Activated CD8-positive, alpha-beta T cell treated with anti-CD3 and anti-CD28 coated beads for 36 hours (primary cell): ENCODE measurements around the gene NAGS. TPM values are rescaled to one million over a fixed set of nuclear protein-coding genes. Genes with fewer than 3 reads are reported as not detected.
"Not testable (repeated sequence)": the region's sequence is repeated elsewhere in the genome, so short reads cannot be mapped to it uniquely, and the experiment has no call there.

Experiments
- ATAC-seq: fragments of 200-7000 bp; cut with Tn5 transposase; one replicate; pipeline ENCODE4 v1.10.0; 2021; ENCODE audit warnings: mild to moderate bottlenecking, moderate library complexity
- CTCF ChIA-PET: fragments of 350-600 bp; sonication (Branson Sonifier 250); formaldehyde crosslinking; loops from one replicate; lab custom pipeline; 2021; ENCODE audit warnings: antibody characterized with exemption; lab: Charles Lee
- POLR2A ChIA-PET: fragments of 350-600 bp; sonication (Branson Sonifier 250); formaldehyde crosslinking; loops from one replicate; lab custom pipeline; 2021; ENCODE audit warnings: antibody characterized with exemption; lab: Charles Lee
- DNase-seq: peaks from one replicate; pipeline ENCODE4 v3.0.0-alpha.2; 2020
- H3K27ac Mint-ChIP-seq: one replicate; pipeline ENCODE4 v1.8.0; 2021; ENCODE audit warnings: mild to moderate bottlenecking, mixed read lengths
- H3K27me3 Mint-ChIP-seq: one replicate; pipeline ENCODE4 v1.8.0; 2021; ENCODE audit warnings: mixed read lengths
- H3K36me3 Mint-ChIP-seq: one replicate; pipeline ENCODE4 v1.8.0; 2021; ENCODE audit warnings: low read depth, mixed read lengths
- H3K4me1 Mint-ChIP-seq: one replicate; pipeline ENCODE4 v1.8.0; 2021; ENCODE audit warnings: low read depth, mixed read lengths
- H3K4me3 Mint-ChIP-seq: one replicate; pipeline ENCODE4 v1.8.0; 2021; ENCODE audit warnings: mild to moderate bottlenecking, moderate library complexity, mixed read lengths
- H3K9me3 Mint-ChIP-seq: one replicate; pipeline ENCODE4 v1.8.0; 2021; ENCODE audit warnings: mixed read lengths
- intact Hi-C: fragments of 100-400 bp; cut with micrococcal nuclease; formaldehyde crosslinking; loops from one replicate; pipeline ENCODE4 v1.10.0; 2022
- total RNA-seq, 2 experiments: library from RNA; stranded (reverse); gene quantifications; one replicate each; pipeline ENCODE4 v1.2.3, GENCODE V29; 2021
- TF ChIP-seq, protein P1 (sequence below): fragments of 200-600 bp; IDR thresholded peaks from one replicate; pipeline ENCODE4 v1.8.0; 2022; ENCODE audit warnings: antibody characterized with exemption, mild to moderate bottlenecking

Gene NAGS
- total RNA-seq, 2 experiments from 2014 or later, result 1.7 to 2.4 TPM

DNA sequence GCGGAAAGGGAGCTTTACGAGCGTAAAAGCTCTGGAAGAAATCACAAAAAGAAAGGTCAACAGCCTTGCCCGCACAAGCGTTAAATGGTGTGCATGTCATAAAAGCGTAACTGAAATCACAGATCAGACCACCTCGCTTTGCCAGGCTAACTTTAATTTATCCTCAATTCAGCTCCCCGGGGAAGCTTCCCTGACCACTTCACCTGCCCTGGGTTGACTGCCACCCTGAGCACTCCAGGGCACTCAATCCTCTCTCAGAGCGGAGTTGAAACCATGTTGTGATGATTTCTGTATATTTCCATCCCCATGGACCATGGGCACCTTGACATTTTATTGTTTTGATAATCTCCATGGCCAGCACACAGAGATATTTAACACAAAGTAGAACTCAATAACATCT, 16.1 kb upstream of the NAGS start:
- no peak overlapping the region for H3K4me3 Mint-ChIP-seq
- no peak for ATAC-seq
- no peak overlapping the region for H3K27ac Mint-ChIP-seq
- ChIA-PET CTCF (no interaction called here), POLR2A (no interaction called here)
- intact Hi-C loops, result no loop called here
- TF ChIP-seq, protein P1, sequence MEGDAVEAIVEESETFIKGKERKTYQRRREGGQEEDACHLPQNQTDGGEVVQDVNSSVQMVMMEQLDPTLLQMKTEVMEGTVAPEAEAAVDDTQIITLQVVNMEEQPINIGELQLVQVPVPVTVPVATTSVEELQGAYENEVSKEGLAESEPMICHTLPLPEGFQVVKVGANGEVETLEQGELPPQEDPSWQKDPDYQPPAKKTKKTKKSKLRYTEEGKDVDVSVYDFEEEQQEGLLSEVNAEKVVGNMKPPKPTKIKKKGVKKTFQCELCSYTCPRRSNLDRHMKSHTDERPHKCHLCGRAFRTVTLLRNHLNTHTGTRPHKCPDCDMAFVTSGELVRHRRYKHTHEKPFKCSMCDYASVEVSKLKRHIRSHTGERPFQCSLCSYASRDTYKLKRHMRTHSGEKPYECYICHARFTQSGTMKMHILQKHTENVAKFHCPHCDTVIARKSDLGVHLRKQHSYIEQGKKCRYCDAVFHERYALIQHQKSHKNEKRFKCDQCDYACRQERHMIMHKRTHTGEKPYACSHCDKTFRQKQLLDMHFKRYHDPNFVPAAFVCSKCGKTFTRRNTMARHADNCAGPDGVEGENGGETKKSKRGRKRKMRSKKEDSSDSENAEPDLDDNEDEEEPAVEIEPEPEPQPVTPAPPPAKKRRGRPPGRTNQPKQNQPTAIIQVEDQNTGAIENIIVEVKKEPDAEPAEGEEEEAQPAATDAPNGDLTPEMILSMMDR, result no peak
- no peaks in the 10 kb centered on the region for H3K36me3 Mint-ChIP-seq
- DNase-seq, result no peak
- peaks cover 19% of the 10 kb centered on the region for H3K27me3 Mint-ChIP-seq
- H3K9me3 Mint-ChIP-seq, result no peaks in the 10 kb centered on the region
- no peaks in the 10 kb centered on the region for H3K4me1 Mint-ChIP-seq

DNA sequence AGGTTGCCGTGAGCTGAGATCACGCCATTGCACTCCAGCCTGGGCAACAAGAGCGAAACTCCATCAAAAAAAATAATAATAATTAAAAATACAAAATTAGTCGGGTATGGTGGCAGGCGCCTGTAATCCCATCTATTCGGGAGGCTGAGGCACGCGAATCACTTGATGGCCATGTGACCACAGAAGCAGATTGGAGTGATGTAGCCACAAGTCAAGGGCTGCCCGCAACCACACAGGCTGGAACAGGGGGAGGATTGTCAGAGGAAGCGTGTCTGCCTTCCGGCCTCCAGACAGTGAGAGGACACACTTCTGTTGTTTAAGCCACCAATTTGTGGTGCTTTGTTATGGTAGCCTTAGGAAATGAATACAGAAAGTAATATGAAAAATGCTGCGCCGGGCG, 11.8 kb upstream of the NAGS start:
- ATAC-seq (no peak), DNase-seq (no peak)
- Mint-ChIP-seq H3K27me3 (peaks cover 16% of the 10 kb centered on the region), H3K9me3 (no peaks in the 10 kb centered on the region), H3K4me1 (no peaks in the 10 kb centered on the region), H3K4me3 (no peak overlapping the region), H3K27ac (no peak overlapping the region), H3K36me3 (no peaks in the 10 kb centered on the region)
- TF ChIP-seq, protein P1, result no peak
- intact Hi-C loops, result no loop called here
- ChIA-PET POLR2A (interaction anchor here (0.9 kb wide), 1 partner anchor 38 kb away, joined by 3 read pairs; no protein-coding TSS in a partner anchor), CTCF (interaction anchor here (5.4 kb wide), 1 partner anchor 113 kb away, joined by 40 read pairs; no protein-coding TSS in a partner anchor)

DNA sequence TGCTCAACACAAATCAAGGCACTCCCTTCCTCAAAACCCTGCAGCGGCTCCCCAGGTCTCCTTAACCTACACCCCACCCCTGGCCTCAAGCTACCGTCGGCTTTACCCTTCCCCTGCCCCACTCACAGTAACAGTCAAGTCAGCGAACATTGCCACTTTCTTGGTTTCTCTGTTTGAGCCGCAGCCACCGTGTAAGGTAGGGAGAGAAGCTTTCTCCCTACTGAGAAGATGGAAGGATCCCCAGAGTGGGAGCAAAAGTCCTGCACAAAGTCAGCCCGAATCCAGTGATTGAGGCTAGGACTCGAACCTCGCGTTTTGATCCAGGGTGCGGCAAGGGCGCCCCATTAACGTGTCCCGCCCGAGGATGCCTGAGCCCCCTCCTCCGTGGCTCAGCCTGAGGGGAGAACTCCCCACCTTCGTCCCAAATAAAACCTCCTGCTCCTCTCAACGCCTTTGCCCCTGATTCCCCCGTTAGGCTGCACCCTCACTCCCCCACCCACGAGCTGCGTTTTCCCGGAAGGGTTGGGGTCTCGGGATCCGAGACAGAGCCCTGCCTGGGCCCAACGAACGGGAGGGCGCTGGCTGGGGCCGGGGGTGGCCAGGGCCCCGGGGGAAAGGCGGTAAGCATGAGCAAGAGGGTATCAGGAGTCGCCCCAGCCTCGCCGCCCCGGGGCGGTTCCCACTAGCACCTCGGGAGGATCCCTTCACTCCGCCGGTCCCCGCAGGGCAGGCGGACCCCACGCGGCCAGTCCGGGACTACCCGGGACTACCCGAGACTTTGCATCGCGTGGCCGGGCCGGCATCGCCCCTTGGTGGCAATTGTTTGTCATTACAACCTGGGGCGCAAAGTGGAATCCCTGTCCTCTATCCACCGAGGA, 9.9 kb upstream of the NAGS start:
- Mint-ChIP-seq H3K27me3 (peaks cover 14% of the 10 kb centered on the region), H3K9me3 (no peaks in the 10 kb centered on the region), H3K27ac (no peak overlapping the region), H3K4me1 (no peaks in the 10 kb centered on the region), H3K36me3 (no peaks in the 10 kb centered on the region), H3K4me3 (no peak overlapping the region)
- DNase-seq, result peak; percentile 75
- TF ChIP-seq, protein P1, result peak; percentile 95
- peak; percentile 95 for ATAC-seq
- CTCF ChIA-PET, result interaction anchor here (0.8 to 6.2 kb wide), 16 partner anchors 8 to 115 kb away, joined by 3 to 62 read pairs (median 4); partner anchors contain the start of gene PPY
- POLR2A ChIA-PET, result interaction anchor here (0.7 to 1.2 kb wide), 3 partner anchors 12 to 113 kb away, joined by 3 read pairs; partner anchors contain the start of gene TMEM101
- intact Hi-C loops, result loop anchor here (2.0 kb wide), 1 partner anchor 50 kb away; no protein-coding TSS in a partner anchor

DNA sequence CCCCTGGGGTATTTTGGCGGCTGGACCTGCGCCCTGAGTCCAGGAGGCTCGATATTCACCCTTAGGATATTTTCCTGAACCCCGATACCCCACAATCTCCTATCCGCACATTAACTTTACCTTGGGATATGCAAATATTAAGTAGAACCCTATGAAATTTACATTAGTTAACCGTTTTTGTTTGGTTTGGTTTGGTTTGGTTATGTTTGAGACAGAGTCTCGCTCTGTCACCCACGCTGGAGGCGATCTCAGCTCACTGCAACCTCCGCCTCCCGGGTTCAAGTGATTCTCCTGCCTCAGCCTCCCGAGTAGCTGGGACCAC, 9.3 kb upstream of the NAGS start:
- H3K4me1 Mint-ChIP-seq, result no peaks in the 10 kb centered on the region
- no peaks in the 10 kb centered on the region for H3K36me3 Mint-ChIP-seq
- no peaks in the 10 kb centered on the region for H3K9me3 Mint-ChIP-seq
- ChIA-PET CTCF (interaction anchor here (1.0 to 6.2 kb wide), 11 partner anchors 11 to 116 kb away, joined by 3 to 62 read pairs (median 7); partner anchors contain the start of gene PPY), POLR2A (no interaction called here)
- no peak for ATAC-seq
- no peak overlapping the region for H3K4me3 Mint-ChIP-seq
- DNase-seq, result no peak
- H3K27me3 Mint-ChIP-seq, result peaks cover 14% of the 10 kb centered on the region
- intact Hi-C loops, result loop anchor here (2.0 kb wide), 1 partner anchor 50 kb away; no protein-coding TSS in a partner anchor
- H3K27ac Mint-ChIP-seq, result no peak overlapping the region
- TF ChIP-seq, protein P1, result peak; percentile 39

DNA sequence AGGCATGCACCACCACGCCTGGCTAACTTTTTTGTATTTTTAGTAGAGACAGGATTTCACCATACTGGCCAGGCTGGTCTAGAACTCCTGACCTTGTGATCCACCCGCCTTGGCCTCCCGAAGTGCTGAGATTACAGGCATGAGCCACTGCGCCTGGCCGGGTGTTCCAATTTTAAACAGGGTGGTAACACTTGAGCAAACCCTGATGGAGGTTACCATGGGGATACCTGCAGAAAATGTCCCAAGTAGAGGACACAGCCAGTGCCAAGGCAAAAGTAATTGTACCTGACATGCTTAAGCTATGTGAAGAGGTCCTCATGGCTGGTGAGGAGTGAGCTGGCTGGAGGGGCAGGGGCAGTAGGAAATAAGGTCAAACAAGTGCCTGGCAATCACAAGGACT, 7.2 kb upstream of the NAGS start:
- peaks cover 11% of the 10 kb centered on the region for H3K27me3 Mint-ChIP-seq
- intact Hi-C loops, ATAC-seq, H3K9me3 Mint-ChIP-seq, DNase-seq, H3K4me1 Mint-ChIP-seq, POLR2A ChIA-PET, H3K27ac Mint-ChIP-seq, H3K4me3 Mint-ChIP-seq, H3K36me3 Mint-ChIP-seq: not testable (repeated sequence)
- CTCF ChIA-PET, result interaction anchor here (0.8 to 6.2 kb wide), 6 partner anchors 14 to 119 kb away, joined by 3 to 62 read pairs (median 10); partner anchors contain the start of gene PPY
